Activated CD4-positive, CD25-positive, alpha-beta regulatory T cell (primary cell): ENCODE results near the gene TBC1D25.

Source experiments
- DNase-seq, 4 experiments: peaks; one replicate each; lab custom pipeline; 2025; lab: John Stamatoyannopoulos, UW

Gene TBC1D25, protein sequence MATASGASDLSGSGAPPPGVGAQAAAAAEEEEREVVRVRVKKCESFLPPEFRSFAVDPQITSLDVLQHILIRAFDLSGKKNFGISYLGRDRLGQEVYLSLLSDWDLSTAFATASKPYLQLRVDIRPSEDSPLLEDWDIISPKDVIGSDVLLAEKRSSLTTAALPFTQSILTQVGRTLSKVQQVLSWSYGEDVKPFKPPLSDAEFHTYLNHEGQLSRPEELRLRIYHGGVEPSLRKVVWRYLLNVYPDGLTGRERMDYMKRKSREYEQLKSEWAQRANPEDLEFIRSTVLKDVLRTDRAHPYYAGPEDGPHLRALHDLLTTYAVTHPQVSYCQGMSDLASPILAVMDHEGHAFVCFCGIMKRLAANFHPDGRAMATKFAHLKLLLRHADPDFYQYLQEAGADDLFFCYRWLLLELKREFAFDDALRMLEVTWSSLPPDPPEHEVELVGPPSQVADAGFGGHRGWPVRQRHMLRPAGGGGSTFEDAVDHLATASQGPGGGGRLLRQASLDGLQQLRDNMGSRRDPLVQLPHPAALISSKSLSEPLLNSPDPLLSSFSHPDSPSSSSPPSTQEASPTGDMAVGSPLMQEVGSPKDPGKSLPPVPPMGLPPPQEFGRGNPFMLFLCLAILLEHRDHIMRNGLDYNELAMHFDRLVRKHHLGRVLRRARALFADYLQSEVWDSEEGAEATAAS

DNA sequence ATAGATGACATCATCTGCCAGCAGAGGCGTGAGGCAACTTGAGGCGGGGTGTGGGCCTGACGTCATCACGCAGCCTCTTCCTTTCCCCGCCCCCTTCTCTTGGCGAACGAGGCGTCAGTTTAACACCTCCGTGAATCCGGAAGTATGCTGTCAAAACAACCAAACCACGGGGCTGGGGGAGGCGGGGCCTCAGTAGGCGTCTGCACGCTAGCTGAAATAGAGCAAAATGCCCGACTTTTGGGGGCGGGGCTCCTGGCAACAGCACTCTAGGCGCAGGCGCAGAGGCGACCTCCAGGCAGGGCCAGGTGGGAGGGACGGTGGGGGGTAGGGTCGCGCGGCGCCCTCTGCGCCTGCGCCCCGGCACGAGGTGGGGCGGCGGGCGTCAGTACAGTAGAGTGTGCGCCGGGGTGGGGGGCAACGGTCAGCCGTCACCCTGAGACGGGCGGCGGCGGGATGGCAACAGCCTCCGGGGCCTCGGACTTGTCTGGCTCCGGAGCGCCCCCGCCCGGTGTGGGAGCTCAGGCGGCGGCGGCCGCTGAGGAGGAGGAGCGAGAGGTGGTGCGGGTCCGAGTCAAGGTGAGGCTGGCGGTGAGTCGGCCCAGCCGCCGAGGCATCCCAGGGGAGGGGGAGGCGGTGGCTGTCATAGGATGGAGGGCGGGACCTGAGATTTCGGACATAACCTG, at the start of gene TBC1D25:
Gene TBC1D25, plus strand, starts transcription at position 370 of the 683 bp plus-strand sequence. Its CDS starts 84 bp downstream, at position 454.
- peak; percentile 83 to 93 (median 87) for DNase-seq

DNA sequence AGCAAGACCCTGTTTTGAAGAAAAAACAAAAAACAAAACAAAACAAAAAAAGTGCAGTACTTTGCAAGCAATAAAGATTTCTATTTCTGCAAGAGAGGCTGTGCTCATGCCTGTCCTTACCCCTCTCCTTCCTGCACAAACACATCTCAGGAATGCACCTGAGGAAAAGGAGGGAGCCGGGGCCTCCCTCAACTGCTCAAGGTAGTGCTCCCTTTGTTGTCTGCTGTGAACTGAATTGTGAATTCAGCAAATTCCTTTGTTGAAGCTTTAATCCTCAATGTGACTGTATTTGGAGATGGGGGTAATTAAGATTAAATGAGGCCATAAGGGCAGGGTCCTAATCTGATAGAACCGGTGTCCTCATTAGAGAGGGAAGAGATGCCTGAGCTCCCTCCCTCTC, 49.6 kb upstream of the TBC1D25 start:
- DNase-seq: no peak

DNA sequence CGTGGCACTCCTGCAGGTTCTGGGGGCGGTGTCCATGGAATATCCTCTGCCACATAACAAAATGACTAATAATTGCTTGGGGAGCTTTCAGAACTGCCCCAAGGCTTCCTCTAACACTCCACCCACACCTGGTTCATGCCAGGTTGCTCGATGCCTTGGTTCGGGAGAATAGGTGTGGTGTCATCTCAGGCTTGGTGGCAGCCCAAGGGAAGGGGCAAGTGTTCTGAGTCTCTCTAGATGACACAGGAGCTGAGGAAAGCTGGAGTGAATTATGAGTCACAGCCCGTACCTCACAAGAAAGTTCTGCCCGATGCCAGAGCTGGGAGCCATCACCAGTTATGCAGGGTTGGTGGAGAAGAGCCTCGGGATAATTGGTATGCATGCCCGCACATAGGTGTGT, 48.9 kb upstream of the TBC1D25 start:
- no peak for DNase-seq

DNA sequence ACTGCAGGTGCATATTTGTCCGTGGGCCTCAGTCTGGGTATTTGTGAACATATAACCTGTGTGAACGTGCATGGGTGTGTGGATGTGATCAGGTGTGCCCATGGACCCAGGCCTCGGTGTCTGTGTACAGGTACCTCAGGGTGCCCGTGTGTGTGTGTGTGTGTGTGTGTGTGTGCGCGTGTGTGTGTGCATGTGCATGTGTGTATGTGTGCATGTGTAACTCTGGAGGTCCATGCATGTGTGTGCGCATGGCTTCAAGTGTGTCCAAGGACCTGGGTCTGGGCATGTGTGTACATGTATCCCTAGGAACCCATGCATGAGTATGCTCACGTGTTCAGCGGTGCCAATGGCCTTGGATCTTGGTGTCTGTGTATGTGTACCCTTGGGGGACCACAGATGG, 47.7 kb upstream of the TBC1D25 start:
- DNase-seq: no peak

DNA sequence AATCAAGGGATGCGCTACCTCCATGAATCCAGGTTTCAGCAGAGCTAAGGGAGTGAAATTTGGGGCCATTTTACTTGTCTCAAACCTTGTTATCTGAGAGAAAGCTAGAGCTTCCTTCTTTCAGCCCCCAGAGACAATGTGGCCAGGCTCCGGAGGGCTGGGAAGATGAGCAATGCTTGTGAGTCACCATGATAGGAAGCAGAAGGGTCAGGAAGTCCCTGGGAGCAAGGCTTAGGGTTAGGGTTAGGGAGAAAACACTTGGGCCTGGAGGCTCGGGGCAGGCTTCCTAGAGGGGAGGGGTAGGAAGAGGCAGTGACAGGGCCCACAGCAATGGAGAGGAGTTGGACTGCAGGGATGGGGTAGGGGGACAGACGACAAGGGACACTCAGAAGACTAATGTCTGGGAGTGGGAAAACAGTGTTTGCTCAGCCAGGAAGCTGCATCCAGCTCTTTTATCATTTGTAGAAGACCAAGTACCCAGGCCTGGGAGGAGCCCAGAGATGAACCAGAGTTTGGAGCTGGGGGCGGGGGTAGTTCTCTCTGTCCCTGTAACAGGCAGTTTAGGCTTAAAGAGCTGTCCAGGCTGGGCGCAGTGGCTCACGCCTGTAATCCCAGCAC, 47.1 kb upstream of the TBC1D25 start:
- no peak for DNase-seq

DNA sequence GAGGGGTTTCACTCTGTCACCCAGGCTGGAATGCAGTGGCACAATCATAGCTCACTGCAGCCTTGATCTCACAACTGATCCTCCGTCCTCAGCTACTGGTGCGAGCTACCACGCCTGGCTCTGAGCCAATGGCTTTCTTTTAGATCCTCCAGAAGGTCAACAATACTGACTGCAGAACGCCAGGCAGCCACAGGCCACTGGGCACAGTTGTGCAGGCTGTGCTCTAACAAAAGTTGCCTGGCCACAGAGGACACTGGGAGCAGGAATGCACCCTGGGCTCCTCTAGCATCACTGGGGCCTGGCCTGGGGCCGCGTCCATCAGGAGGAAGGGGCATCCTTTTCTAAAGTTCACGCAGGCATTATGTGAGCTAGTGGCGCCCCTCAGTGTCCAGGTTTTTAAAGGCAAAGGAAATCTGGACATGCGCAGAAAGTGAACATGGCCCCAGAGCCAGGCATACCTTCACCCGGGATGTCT, 45.6 kb upstream of the TBC1D25 start:
- DNase-seq: no peak

DNA sequence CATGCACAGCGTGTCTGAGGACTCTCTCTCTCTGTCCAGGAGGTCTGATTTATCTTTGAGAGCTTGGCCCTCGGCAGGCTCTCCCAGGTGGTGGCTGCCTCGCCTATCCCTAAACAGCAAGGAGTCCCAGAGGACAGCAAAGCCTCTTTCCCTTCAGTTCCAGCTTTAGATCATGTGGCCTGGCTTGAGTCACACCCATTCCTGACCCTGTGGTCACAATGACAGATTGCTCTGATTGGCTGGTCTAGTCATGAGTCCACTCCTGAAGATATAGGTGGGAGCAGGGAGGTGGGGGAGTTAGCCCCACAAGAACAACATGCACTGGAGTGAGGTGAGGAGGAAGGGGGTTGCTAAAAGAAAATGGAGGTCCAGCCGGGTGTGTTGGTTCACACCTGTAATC, 42.9 kb upstream of the TBC1D25 start:
- no peak for DNase-seq

DNA sequence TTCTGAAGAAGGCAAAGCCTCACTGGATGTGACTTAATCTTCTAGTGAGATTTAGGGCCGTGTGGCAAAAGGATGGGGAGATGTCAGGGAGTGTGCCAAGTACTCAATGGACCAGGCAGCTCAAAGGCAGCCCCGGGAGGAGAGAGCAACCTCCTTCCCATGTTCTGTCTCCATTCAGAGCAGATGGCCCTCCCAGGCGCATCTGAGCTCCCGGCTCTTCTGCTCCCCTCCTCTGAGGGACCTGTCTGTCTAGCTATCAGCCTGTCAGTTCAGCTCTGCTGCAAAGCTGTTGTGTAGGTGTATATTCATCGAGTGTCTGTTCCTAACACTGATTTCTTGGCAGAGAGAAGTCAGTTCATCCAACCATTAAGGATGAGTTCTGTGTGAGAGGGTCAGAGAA, 41.6 kb upstream of the TBC1D25 start:
- DNase-seq: no peak

DNA sequence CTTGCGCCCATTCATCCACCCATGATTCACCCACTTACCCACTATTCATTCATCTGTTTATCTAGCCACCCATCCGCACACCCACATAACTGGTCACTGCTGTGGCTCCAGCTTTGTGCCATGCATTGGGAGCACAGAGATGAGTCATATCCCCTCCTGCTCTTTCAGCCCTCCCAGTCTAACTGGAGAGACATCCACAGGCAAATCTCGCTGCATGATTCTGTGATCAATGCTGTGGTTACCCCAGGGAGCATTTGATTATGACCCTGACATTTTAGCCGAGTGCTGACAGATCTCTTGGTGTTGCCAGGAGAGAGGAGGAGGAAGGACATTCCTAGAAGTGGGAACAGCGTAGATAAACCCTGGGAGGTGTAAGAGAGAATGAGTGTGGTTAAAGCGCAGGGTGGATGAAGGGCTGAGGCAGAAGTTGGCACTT, 41.1 kb upstream of the TBC1D25 start:
- DNase-seq: no peak

DNA sequence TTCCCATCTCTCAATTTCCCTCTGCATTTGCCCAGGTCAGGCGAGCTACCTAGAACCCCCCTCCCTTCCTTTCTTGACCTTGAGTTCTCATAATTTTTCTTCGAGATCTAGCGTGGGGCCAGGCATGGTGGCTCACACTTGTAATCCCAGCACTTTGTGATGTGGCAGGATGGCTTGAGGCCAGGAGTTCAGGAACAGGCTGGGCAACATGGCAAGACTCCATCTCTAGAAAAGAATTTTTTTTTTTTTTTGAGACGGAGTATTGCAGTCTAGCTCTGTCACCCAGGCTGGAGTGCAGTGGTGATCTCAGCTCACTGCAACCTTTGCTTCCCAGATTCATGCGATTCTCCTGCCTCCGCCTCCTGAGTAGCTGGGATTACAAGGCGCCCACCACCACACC, 35.3 kb upstream of the TBC1D25 start:
- no peak for DNase-seq

DNA sequence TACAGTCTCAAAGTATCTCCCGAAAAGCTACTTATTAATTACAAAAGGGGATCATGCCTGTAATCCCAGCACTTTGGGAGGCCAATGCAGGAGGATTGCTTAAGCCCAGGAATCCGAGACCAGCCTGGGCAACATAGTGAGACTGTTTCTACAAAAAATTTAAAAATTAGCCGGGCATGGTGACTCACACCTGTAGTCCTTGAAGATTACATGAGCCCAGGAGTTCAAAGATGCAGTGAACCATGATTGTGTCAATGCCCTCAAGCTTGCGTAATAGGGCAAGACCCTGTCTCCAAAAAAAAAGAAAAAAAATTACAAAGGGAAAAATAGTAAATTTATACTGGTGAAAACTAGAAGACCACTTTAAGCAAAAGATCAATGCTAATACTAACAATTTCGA, 34.0 kb upstream of the TBC1D25 start:
- DNase-seq: no peak

DNA sequence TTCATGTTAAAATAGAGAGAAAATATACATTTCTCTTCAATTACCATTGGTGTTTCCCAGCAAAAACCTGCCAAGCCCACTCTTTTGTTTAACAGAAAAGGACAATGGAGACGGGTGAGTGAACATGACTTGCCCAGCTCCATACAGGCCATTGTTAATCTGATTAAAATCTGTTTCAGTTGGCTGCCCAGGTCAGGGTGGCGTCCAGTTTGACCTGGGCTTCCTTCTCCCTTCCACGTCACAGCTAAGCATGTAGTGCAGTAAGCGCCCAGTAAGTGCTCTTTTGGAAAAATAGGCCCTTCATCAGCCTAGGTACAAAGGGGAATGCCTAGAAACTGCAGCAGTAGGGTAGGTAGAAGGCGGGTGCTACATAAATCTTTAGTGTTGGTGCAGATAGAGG, 32.3 kb upstream of the TBC1D25 start:
- DNase-seq: no peak

DNA sequence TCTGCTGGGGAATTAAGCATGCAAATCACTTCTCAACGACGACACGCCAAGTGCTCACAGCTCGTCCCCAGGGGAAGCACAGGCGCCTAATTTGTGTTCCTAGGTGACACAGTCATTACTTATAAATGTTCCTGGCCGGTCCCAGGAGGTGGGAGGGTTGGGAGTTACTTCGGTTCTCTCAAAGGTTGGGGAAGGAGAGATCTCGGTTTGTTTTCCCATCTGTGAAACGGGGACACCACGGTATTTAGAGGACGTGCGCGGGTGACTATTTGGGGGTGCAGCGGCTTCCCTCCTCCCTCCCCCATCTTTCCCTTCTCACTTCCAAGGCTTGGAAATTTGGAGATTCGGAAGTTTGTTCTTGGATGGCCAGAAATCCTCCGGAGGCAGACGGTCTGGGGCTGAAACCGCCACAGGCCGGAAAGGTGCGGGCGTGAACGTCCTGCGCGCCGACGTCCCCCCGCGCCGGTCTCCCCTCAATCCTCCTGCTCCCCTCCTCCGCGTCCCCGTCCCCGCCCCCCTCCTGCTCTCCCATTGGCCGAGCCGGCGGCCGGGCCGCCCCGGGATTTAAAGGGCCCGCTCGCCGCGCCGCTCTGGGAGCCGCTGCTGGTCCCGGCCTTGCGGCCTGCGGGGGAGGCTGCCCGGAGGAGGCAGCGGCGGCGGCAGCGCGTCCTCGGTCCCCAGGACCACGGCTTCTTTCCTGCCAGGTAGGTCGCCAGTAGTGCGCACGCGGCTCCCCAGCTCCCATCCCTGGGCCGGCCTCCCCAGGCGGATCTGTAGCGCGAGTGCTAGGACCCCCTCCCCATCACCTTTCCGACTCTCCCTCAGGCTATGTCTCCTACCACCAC, 30.9 kb upstream of the TBC1D25 start, which contains the start of gene PORCN:
Gene PORCN, plus strand, starts transcription at position 593 of the 845 bp plus-strand sequence. CDS start 829 bp downstream, outside the sequence.
- DNase-seq: peak; percentile 52 to 64 (median 59)

DNA sequence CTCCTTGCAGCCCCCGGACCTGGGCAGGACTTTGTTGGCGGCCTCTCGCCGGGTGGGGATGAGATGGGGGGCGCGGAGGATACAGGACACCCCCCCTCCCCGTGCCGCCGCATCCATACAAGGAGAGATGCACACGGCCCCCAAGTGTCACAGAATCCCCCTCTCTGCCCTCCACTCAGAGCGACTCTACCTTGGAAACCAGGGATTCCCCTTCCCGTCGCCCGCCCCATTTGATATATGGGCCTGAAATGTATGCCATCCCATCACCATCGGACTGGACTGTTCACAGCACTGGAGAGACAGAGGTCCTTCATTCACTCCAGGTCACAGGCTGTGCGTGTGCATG, 30.3 kb upstream of the TBC1D25 start:
- no peak for DNase-seq

DNA sequence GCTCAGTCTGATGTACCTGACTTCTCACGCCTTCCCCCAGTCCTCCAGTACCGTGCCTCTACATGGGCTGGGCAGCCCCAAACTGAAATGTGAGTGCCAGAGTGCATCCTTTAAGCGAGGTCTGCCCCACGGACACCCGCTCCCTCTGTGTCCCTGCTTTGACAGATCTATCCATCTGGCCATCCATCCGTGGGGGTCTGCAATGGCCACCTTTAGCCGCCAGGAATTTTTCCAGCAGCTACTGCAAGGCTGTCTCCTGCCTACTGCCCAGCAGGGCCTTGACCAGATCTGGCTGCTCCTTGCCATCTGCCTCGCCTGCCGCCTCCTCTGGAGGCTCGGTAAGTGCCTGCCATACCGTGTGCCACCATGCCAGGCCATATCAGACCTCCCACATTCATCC, 29.9 kb upstream of the TBC1D25 start:
- DNase-seq: no peak

DNA sequence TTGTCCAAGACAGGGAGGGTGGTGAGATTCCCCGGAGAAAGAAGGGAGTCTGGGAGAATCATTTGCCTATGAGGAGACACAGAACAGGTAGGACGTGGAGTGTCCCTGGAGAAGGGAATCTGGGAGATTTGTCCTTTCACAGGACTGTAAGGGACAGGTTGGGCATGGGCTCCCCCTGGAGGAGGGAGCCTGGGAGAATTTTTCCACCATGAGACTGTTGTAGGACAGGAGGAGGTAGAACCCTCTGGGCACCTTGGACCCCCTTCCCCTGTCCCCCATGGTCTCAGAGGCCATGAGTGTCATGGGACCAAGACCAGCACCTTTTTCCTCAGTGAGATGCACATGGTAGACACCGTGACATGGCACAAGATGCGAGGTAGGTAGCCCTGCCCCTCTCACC, 28.0 kb upstream of the TBC1D25 start:
- DNase-seq: no peak

DNA sequence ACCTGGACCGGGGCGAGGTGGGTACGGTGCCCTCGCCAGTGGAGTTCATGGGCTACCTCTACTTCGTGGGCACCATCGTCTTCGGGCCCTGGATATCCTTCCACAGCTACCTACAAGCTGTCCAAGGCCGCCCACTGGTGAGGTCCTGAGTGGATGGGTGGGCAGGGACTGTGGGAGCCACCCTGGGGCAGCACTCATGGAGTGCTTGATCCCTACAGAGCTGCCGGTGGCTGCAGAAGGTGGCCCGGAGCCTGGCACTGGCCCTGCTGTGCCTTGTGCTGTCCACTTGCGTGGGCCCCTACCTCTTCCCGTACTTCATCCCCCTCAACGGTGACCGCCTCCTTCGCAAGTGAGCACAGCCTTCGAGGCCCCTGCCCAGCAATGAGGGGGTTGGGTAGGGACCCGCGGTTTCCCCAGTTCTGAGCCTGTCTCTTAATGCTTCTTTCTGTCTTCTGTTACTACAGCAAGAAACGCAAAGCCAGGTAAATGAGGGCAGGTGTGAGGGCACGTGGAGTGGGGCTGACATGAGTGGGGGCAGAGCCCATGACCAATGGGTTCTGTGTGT, 27.1 kb upstream of the TBC1D25 start:
- no peak for DNase-seq

DNA sequence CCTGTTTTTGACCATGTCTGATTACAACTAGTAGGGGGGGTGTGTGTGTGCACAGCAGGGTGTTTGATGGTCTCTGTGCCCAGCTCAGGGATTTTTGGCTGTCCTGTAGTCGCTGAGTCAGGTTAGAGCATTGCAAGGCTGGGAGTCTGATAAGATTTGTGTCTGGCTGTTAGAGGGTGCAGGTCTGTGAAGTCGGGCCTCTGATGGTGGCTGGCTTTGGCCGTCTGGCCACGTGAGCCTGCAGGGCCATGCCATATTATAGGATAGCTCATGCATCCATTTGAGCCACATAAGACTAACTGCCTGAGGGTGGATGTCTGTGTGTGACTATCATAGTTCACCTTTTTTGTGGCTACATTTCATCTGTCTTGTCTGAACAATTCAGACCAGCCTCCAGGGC, 25.8 kb upstream of the TBC1D25 start:
- no peak for DNase-seq

DNA sequence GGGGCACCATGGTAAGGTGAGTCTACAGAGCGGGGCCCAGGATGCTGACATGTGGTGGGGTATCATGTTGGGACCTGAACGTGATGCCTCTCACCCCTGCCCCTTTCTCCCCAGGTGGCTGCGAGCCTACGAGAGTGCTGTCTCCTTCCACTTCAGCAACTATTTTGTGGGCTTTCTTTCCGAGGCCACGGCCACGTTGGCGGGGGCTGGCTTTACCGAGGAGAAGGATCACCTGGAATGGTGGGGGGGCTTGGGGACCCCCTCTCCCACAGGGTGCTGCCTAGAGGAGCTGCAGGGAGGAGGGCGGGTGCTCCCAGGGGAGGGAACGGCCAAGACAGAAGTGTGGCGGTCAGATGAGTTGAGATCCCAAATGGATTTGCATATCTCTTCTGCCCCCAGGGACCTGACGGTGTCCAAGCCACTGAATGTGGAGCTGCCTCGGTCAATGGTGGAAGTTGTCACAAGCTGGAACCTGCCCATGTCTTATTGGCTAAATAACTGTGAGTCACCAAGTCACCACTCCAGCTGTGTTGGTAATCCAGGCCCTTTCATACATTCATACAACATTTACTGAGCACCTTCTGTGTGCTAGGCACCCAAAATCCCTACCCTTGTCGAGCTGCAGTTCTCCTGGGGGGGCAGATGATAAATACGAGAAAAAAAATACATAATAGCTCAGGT, 25.2 kb upstream of the TBC1D25 start:
- no peak for DNase-seq

DNA sequence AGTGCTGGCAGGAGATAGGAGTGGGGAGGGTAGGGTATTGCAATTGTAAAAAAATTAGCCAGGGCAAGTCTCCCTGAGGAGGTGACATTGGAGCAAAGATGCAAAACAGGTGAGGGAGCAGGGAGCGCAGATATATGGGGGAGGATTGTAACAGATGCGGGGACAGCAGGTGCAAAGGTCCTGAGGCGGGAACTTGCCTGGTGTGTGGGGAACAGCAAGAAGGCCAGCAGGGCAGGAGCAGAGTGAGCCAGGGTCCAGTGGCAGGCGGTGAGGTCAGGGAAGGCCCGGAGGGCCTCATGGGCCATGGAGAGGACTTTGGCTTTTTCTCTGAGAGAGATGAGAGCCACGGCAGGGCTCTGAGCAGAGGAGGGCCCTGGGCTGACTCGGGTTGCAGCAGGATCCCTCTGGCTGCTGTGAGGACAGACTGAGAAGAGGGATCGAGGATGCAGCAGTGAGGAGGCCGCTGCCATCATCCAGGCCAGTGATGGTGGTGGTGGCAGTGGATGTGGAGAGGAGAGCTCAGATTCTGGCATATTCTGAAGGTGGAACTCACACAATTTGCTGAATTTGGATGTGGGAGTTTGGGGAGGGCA, 24.6 kb upstream of the TBC1D25 start:
- no peak for DNase-seq
